Esophagus (tissue), 2 donors: ENCODE results near the gene NUP98. TPM values are rescaled to one million over a fixed set of nuclear protein-coding genes. Genes with fewer than 3 reads are reported as not detected.

Experiments used
- H3K27ac ChIP-seq, 2 donors: one replicate each; pipeline ENCODE4 v1.5.1; 2013; ENCODE audit warnings: low read depth in 2 of 2, mild to moderate bottlenecking in 2 of 2, inconsistent platforms in 1 of 2, low read length in 1 of 2, moderate library complexity in 1 of 2
- H3K27me3 ChIP-seq, 2 donors: one replicate each; pipeline ENCODE4 v1.6.1; 2013; ENCODE audit warnings: low read length in 2 of 2, control low read depth in 1 of 2, mild to moderate bottlenecking in 1 of 2; ENCODE audit not compliant: insufficient read depth in 2 of 2, control insufficient read depth in 1 of 2
- H3K36me3 ChIP-seq, 2 donors: one replicate each; pipeline ENCODE4 v1.6.1; 2013; ENCODE audit warnings: low read length in 1 of 2; ENCODE audit not compliant: control insufficient read depth in 2 of 2, insufficient read depth in 2 of 2
- H3K4me1 ChIP-seq, 2 donors: one replicate each; pipeline ENCODE4 v1.6.1; 2013; ENCODE audit warnings: low read length in 1 of 2; ENCODE audit not compliant: control insufficient read depth in 2 of 2, insufficient read depth in 2 of 2
- H3K4me3 ChIP-seq, 2 donors: one replicate each; pipeline ENCODE4 v1.5.1; 2013; ENCODE audit warnings: low read length in 2 of 2, mild to moderate bottlenecking in 2 of 2, low read depth in 1 of 2, moderate library complexity in 1 of 2
- H3K9me3 ChIP-seq, 2 donors: one replicate each; pipeline ENCODE4 v1.6.1; 2013; ENCODE audit warnings: mild to moderate bottlenecking in 2 of 2, low read depth in 1 of 2, low read length in 1 of 2, moderate library complexity in 1 of 2; ENCODE audit not compliant: control insufficient read depth in 2 of 2, insufficient read depth in 1 of 2
- whole genome bisulfite sequencing, 2 donors: extraction: QIAGEN DNeasy Blood & Tissue Kit; methylation state at CpG; one replicate each; pipeline ENCODE4 v1.1.7; 2013; 5-methylcytosine and 5-hydroxymethylcytosine counted together
- polyA plus RNA-seq, 2 donors: library from polyadenylated mRNA; stranded (reverse); fragments of 200-250 nt; gene quantifications; one replicate each; pipeline ENCODE4 v1.2.3, GENCODE V29; 2013
- donor health status: healthy with polysubstance abuse.
- donor health status: Bipolar disorder and iron deficiency.

Gene NUP98
- polyA plus RNA-seq, 2 donors = 16.0 to 26.9 TPM

GRCh38 chr11:3753110-3753509 is 44.2 kb downstream of the NUP98 start:
- WGBS, 2 donors = 53 to 59% methylated on average over 2 of the region's 2 CpGs
- H3K36me3 ChIP-seq = peaks cover 0 to 9% of the 10 kb centered on the region in 2 donors

GRCh38 chr11:3747704-3748103 is 49.6 kb downstream of the NUP98 start:
- 42 to 53% methylated on average over 1 of the region's 1 CpG for WGBS, 2 donors

More at GRCh38 chr11:3753110-3753509, 44.2 kb downstream of the NUP98 start:
- Histone ChIP-seq H3K4me1 (no peaks in the 10 kb centered on the region), H3K27me3 (no peaks in the 10 kb centered on the region), H3K4me3 (no peak overlapping the region), H3K27ac (peak overlapping the region in 1 of 2 donors; percentile 25), H3K9me3 (no peaks in the 10 kb centered on the region)

GRCh38 chr11:3745161-3745560 is 52.2 kb downstream of the NUP98 start:
- no peaks in the 10 kb centered on the region for H3K9me3 ChIP-seq
- no peak overlapping the region for H3K4me3 ChIP-seq
- H3K27ac ChIP-seq = peak overlapping the region in 1 of 2 donors; percentile 58
- H3K27me3 ChIP-seq = no peaks in the 10 kb centered on the region
- H3K4me1 ChIP-seq = no peaks in the 10 kb centered on the region
- WGBS, 2 donors = 54 to 61% methylated on average over 5 of the region's 5 CpGs
- peaks cover 2 to 7% of the 10 kb centered on the region in 2 donors for H3K36me3 ChIP-seq

More at GRCh38 chr11:3747704-3748103, 49.6 kb downstream of the NUP98 start:
- Histone ChIP-seq H3K36me3 (peaks cover 5 to 7% of the 10 kb centered on the region in 2 donors), H3K27ac (peak overlapping the region in 1 of 2 donors; percentile 11), H3K27me3 (no peaks in the 10 kb centered on the region), H3K4me1 (no peaks in the 10 kb centered on the region), H3K4me3 (no peak overlapping the region), H3K9me3 (no peaks in the 10 kb centered on the region)

GRCh38 chr11:3738723-3739122 is 58.6 kb downstream of the NUP98 start:
- Histone ChIP-seq H3K27me3 (no peaks in the 10 kb centered on the region), H3K36me3 (peaks cover 2 to 3% of the 10 kb centered on the region in 2 donors), H3K4me3 (no peak overlapping the region), H3K9me3 (no peaks in the 10 kb centered on the region), H3K27ac (no peak overlapping the region), H3K4me1 (no peaks in the 10 kb centered on the region)
- WGBS, 2 donors = 94% methylated on average over 1 of the region's 1 CpG

GRCh38 chr11:3738241-3738640 is 59.1 kb downstream of the NUP98 start:
- H3K36me3 ChIP-seq = peaks cover 2 to 5% of the 10 kb centered on the region in 2 donors
- 93 to 96% methylated on average over 1 of the region's 1 CpG for WGBS, 2 donors
- no peaks in the 10 kb centered on the region for H3K9me3 ChIP-seq
- no peaks in the 10 kb centered on the region for H3K27me3 ChIP-seq
- H3K4me1 ChIP-seq = no peaks in the 10 kb centered on the region
- no peak overlapping the region for H3K4me3 ChIP-seq
- peak overlapping the region in 1 of 2 donors; percentile 15 for H3K27ac ChIP-seq

GRCh38 chr11:3737386-3737933 is 59.9 kb downstream of the NUP98 start:
- 85 to 88% methylated on average over 11 of the region's 11 CpGs for WGBS, 2 donors
- H3K27ac ChIP-seq = no peak overlapping the region
- H3K36me3 ChIP-seq = peaks cover 2 to 6% of the 10 kb centered on the region in 2 donors

GRCh38 chr11:3736816-3737215 is 60.5 kb downstream of the NUP98 start:
- Histone ChIP-seq H3K4me3 (no peak overlapping the region), H3K9me3 (no peaks in the 10 kb centered on the region), H3K27ac (no peak overlapping the region), H3K36me3 (peaks cover 2 to 6% of the 10 kb centered on the region in 2 donors), H3K27me3 (no peaks in the 10 kb centered on the region), H3K4me1 (no peaks in the 10 kb centered on the region)

More at GRCh38 chr11:3737386-3737933, 59.9 kb downstream of the NUP98 start:
- Histone ChIP-seq H3K4me1 (no peaks in the 10 kb centered on the region), H3K9me3 (no peaks in the 10 kb centered on the region), H3K27me3 (no peaks in the 10 kb centered on the region), H3K4me3 (no peak overlapping the region)

- 96 to 100% methylated on average over 4 of the region's 4 CpGs for WGBS, 2 donors
- Histone ChIP-seq H3K9me3 (no peaks in the 10 kb centered on the region), H3K4me3 (no peak overlapping the region), H3K4me1 (no peaks in the 10 kb centered on the region), H3K27me3 (no peaks in the 10 kb centered on the region), H3K36me3 (peaks cover 0 to 9% of the 10 kb centered on the region in 2 donors), H3K27ac (no peak overlapping the region)
Measured at GRCh38 chr11:3735827-3736226, 61.5 kb downstream of the NUP98 start.

GRCh38 chr11:3732671-3733436 is 64.5 kb downstream of the NUP98 start:
- Histone ChIP-seq H3K27me3 (no peaks in the 10 kb centered on the region), H3K27ac (no peak overlapping the region), H3K4me3 (no peak overlapping the region), H3K9me3 (no peaks in the 10 kb centered on the region), H3K36me3 (peaks cover 2 to 12% of the 10 kb centered on the region in 2 donors), H3K4me1 (no peaks in the 10 kb centered on the region)
- 86 to 90% methylated on average over 8 of the region's 8 CpGs for WGBS, 2 donors
